Breast epithelium (tissue), 4 donors: ENCODE results near the gene AGPAT3. TPM values are rescaled to one million over a fixed set of nuclear protein-coding genes. Genes with fewer than 3 reads are reported as not detected.

Experiments
- DNase-seq, 2 donors: peaks; one replicate each; pipeline ENCODE4 v3.0.0-alpha.2; 2019; ENCODE audit warnings: low spot score in 2 of 2
- H3K27ac ChIP-seq, 2 donors: fragments of 200-600 bp; sonication (generic) in 1 of 2; one replicate each; pipeline ENCODE4 v1.5.1; 2016 to 2019; ENCODE audit warnings: mild to moderate bottlenecking in 1 of 2
- H3K27me3 ChIP-seq, 2 donors: fragments of 200-600 bp; sonication (generic) in 1 of 2; one replicate each; pipeline versions ENCODE4 v1.5.1 to v1.6.0; 2017 to 2019; ENCODE audit warnings: control low read depth in 1 of 2, mild to moderate bottlenecking in 1 of 2
- H3K36me3 ChIP-seq: fragments of 200-600 bp; one replicate; pipeline ENCODE4 v1.5.1; 2019
- H3K4me1 ChIP-seq, 2 donors: fragments of 200-600 bp; sonication (generic); one replicate each; pipeline ENCODE4 v1.5.1; 2016 to 2019; ENCODE audit warnings: control low read depth in 1 of 2
- H3K4me3 ChIP-seq, 3 donors: fragments of 200-600 bp; sonication (generic); 1 replicate in 2 of 3; 2 replicates in 1 of 3; pipeline ENCODE4 v1.5.1; 2016 to 2019; ENCODE audit warnings: mild to moderate bottlenecking in 3 of 3, moderate library complexity in 2 of 3
- H3K9me3 ChIP-seq, 2 donors: fragments of 200-600 bp; sonication (generic) in 1 of 2; one replicate each; pipeline ENCODE4 v1.5.1; 2016 to 2019; ENCODE audit warnings: control low read depth in 1 of 2
- CTCF ChIP-seq, 3 donors: fragments of 450-650 bp; IDR thresholded peaks; one replicate each; pipeline ENCODE4 v1.5.1; 2016 to 2017; ENCODE audit warnings: antibody characterized with exemption in 3 of 3, mild to moderate bottlenecking in 3 of 3, moderate library complexity in 3 of 3
- POLR2A ChIP-seq: fragments of 450-650 bp; IDR thresholded peaks from one replicate; pipeline ENCODE4 v1.6.1; 2016; ENCODE audit warnings: antibody characterized with exemption, mild to moderate bottlenecking, moderate library complexity
- POLR2AphosphoS5 ChIP-seq, 3 donors: sonication (generic); formaldehyde crosslinking; IDR thresholded peaks; one replicate each; pipeline ENCODE4 v1.6.1; 2017; ENCODE audit warnings: antibody characterized with exemption in 3 of 3
- intact Hi-C: fragments of 100-400 bp; cut with DNase I; formaldehyde crosslinking; loops from one replicate; pipeline ENCODE4 v1.15.1; 2023; ENCODE audit warnings: low total_unique reads
- total RNA-seq, 3 donors: library from RNA; depleted of rRNA; stranded (reverse); fragments of >200 nt; gene quantifications; one replicate each; pipeline ENCODE4 v1.1.0, GENCODE V29; 2016

Gene AGPAT3
- total RNA-seq, 3 donors from 2014 or later = 27.2 to 35.8 (median 28.2) TPM

DNA sequence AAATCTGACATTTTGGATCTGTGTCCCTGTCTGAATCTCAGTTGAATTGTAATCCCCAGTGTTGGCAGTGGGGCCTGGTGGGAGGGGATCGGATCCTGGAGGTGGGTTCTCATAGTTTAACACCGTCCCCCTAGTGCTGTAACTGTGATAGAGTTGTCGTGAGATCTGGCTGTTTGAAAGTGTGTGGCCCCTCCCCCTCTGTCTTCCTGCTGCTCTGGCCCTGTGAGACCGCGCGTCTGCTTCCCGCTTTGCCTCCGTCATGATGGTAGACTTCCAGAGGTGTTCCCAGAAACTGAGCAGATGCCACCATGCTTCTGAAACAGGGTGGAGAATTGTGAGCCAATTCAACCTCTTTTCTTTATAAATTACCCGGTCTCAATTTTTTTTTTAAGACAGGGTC, 25.0 kb downstream of the AGPAT3 start:
- H3K4me3 ChIP-seq = no peak overlapping the region
- H3K36me3 ChIP-seq = no peaks in the 10 kb centered on the region
- TF ChIP-seq POLR2AphosphoS5 (IDR thresholded peaks at IDR 0.05) = no peak
- TF ChIP-seq CTCF (IDR thresholded peaks at IDR 0.05) = no peak
- TF ChIP-seq POLR2A = no peak
- H3K4me1 ChIP-seq = no peaks in the 10 kb centered on the region
- DNase-seq = no peak
- H3K27me3 ChIP-seq = no peaks in the 10 kb centered on the region
- intact Hi-C loops = no loop called here
- no peaks in the 10 kb centered on the region for H3K9me3 ChIP-seq
- H3K27ac ChIP-seq = no peak overlapping the region

DNA sequence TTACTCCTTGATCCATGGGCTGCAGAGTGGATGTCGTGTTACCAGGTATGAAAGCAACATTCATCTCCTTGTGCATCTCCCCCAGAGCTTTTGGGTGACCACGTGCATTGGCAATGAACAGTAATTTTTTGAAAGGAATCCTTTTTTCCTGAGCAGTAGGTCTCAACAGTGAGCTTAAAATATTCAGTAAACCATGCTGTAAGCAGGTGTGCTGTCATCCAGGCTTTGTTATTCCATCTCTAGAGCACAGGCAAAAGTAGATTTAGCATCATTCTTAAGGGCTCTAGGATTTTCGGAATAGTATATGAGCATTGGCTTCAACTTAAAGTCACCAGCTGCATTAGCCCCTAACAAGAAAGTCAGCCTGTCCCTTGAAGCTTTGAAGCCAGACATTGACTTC, 27.3 kb downstream of the AGPAT3 start:
- intact Hi-C loops = no loop called here
- Histone ChIP-seq H3K36me3 (no peaks in the 10 kb centered on the region), H3K27ac (no peak overlapping the region), H3K4me1 (no peaks in the 10 kb centered on the region), H3K27me3 (no peaks in the 10 kb centered on the region), H3K4me3 (no peak overlapping the region), H3K9me3 (no peaks in the 10 kb centered on the region)
- no peak for TF ChIP-seq POLR2AphosphoS5 (IDR thresholded peaks at IDR 0.05)
- no peak for TF ChIP-seq POLR2A
- TF ChIP-seq CTCF (IDR thresholded peaks at IDR 0.05) = no peak
- no peak for DNase-seq

- DNase-seq = no peak
- Histone ChIP-seq H3K4me1 (no peaks in the 10 kb centered on the region), H3K27ac (no peak overlapping the region), H3K9me3 (no peaks in the 10 kb centered on the region), H3K36me3 (no peaks in the 10 kb centered on the region), H3K27me3 (no peaks in the 10 kb centered on the region), H3K4me3 (no peak overlapping the region)
- TF ChIP-seq POLR2A (no peak), CTCF (IDR thresholded peaks at IDR 0.05) (no peak), POLR2AphosphoS5 (IDR thresholded peaks at IDR 0.05) (no peak)
- intact Hi-C loops = no loop called here
Observed at GRCh38 chr21:43892984-43893535, 28.0 kb downstream of the AGPAT3 start.

DNA sequence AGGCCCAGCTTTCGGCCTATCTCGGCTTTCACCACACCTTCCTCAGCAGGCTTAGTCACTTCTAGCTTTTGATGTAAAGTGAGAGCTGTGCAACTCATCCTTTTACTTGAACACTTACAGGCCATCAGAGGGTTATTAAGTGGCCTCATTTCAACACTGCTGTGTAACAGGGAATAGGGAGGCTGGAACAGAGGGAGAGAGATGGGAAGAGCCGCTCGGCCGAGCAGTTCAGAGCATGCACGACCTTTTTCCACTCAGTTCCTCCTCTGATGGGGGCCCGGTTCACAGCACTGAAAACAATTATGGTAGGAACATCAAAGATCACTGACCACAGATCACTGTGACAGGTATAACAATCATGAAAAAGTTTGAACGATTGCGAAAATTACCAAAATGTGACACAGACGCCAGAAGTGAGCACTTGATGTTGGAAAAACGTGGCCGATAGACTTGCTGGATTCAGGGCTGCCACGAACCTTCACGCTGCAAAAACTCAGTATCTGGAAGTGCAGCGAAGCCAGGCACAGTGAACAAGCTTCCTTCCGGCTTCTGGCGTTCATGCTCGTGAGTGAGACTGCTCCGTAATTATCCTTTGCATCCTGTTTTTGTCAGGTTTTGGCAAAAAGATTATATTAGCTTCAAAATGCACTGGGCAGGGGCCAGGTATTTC, 28.6 kb downstream of the AGPAT3 start:
- Histone ChIP-seq H3K4me3 (no peak overlapping the region), H3K9me3 (no peaks in the 10 kb centered on the region), H3K27ac (no peak overlapping the region), H3K27me3 (no peaks in the 10 kb centered on the region), H3K36me3 (no peaks in the 10 kb centered on the region), H3K4me1 (no peaks in the 10 kb centered on the region)
- no peak for DNase-seq
- intact Hi-C loops = no loop called here
- TF ChIP-seq CTCF (IDR thresholded peaks at IDR 0.05) = no peak
- no peak for TF ChIP-seq POLR2AphosphoS5 (IDR thresholded peaks at IDR 0.05)

DNA sequence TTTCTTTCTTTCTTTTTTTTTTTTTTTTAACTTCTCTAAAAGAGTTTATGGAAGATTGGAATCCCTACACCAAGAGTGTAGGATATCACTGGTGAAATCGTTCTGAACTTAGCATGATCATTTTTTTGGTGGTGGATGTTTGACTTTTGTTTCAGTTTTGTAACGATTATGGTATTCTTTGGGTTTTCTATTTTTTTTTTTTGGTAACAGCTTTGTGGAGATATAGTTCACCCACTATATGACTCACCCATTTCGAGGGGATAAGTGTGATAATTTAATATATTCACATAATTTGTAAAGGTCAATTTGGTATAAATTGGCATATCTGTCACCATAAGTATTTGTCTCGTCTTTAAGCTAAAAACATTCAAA, 29.2 kb downstream of the AGPAT3 start:
- no peak overlapping the region for H3K27ac ChIP-seq
- H3K36me3 ChIP-seq = no peaks in the 10 kb centered on the region
- intact Hi-C loops = no loop called here
- H3K9me3 ChIP-seq = no peaks in the 10 kb centered on the region
- H3K27me3 ChIP-seq = no peaks in the 10 kb centered on the region
- no peak overlapping the region for H3K4me3 ChIP-seq
- no peak for TF ChIP-seq POLR2A
- TF ChIP-seq CTCF (IDR thresholded peaks at IDR 0.05) = no peak
- no peak for TF ChIP-seq POLR2AphosphoS5 (IDR thresholded peaks at IDR 0.05)
- no peaks in the 10 kb centered on the region for H3K4me1 ChIP-seq
- no peak for DNase-seq
